ENCODE results near the gene ELOVL5.

DNA sequence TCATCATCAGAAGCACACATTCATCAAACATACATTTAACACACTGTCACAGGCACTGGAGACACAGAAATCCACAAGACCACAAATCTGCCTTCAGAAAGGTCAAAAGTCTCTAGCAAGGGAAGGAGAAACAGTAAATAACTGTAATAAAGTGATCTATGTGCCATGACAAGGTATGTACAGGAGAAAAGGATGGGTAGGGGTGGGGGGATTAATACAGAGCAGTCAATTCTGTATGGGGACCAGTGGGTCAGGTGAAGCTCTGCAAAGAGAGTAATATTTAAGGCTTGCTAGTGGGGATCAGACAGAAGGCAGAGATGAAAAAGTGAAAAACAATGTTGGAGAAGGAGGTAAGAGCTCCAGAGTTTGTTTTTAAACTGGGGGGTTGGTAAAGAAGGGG, 32.6 kb downstream of the ELOVL5 start:
- TF ChIP-seq, protein P1, sequence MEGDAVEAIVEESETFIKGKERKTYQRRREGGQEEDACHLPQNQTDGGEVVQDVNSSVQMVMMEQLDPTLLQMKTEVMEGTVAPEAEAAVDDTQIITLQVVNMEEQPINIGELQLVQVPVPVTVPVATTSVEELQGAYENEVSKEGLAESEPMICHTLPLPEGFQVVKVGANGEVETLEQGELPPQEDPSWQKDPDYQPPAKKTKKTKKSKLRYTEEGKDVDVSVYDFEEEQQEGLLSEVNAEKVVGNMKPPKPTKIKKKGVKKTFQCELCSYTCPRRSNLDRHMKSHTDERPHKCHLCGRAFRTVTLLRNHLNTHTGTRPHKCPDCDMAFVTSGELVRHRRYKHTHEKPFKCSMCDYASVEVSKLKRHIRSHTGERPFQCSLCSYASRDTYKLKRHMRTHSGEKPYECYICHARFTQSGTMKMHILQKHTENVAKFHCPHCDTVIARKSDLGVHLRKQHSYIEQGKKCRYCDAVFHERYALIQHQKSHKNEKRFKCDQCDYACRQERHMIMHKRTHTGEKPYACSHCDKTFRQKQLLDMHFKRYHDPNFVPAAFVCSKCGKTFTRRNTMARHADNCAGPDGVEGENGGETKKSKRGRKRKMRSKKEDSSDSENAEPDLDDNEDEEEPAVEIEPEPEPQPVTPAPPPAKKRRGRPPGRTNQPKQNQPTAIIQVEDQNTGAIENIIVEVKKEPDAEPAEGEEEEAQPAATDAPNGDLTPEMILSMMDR (IDR thresholded peaks at IDR 0.05; ENCODE audit: insufficient read depth, low read length, poor library complexity, severe bottlenecking), result no peak
- no peak for TF ChIP-seq EZH2phosphoT487 (conservative IDR thresholded peaks at IDR 0.05; ENCODE audit: low read length)

All from SU-DHL-6 (cell line).